Activated CD4-positive, alpha-beta T cell treated with anti-CD3 and anti-CD28 coated beads, Interleukin-2, amount 10 ng/mL, durations not matched to agents 7 days and 5 days (primary cell): Measurements from ENCODE around the gene GLS2. TPM values are rescaled to one million over a fixed set of nuclear protein-coding genes. Genes with fewer than 3 reads are reported as not detected.

Source experiments
- CTCF ChIA-PET: fragments of 350-600 bp; sonication (Branson Sonifier 250); formaldehyde crosslinking; loops from one replicate; lab custom pipeline; 2021; ENCODE audit warnings: antibody characterized with exemption; lab: Charles Lee
- POLR2A ChIA-PET: fragments of 350-600 bp; sonication (Branson Sonifier 250); formaldehyde crosslinking; loops from one replicate; lab custom pipeline; 2021; ENCODE audit warnings: antibody characterized with exemption; lab: Charles Lee
- DNase-seq: peaks from one replicate; pipeline ENCODE4 v3.0.0-alpha.2; 2020
- H3K27ac Mint-ChIP-seq: one replicate; pipeline ENCODE4 v1.8.0; 2021; ENCODE audit warnings: mild to moderate bottlenecking, moderate library complexity, mixed read lengths
- H3K27me3 Mint-ChIP-seq: one replicate; pipeline ENCODE4 v1.8.0; 2021; ENCODE audit warnings: mixed read lengths
- H3K36me3 Mint-ChIP-seq: one replicate; pipeline ENCODE4 v1.8.0; 2021; ENCODE audit warnings: low read depth, mixed read lengths
- H3K4me1 Mint-ChIP-seq: one replicate; pipeline ENCODE4 v1.8.0; 2021; ENCODE audit warnings: mixed read lengths
- H3K4me3 Mint-ChIP-seq: one replicate; pipeline ENCODE4 v1.8.0; 2021; ENCODE audit warnings: mild to moderate bottlenecking, moderate library complexity, mixed read lengths
- H3K9me3 Mint-ChIP-seq: one replicate; pipeline ENCODE4 v1.8.0; 2021; ENCODE audit warnings: mixed read lengths
- total RNA-seq, 2 experiments: library from RNA; stranded (reverse); gene quantifications; one replicate each; pipeline ENCODE4 v1.2.3, GENCODE V29; 2021

GLS2 gene
- total RNA-seq, 2 experiments from 2014 or later = 1.1 to 1.9 TPM

GRCh38 chr12:56484566-56484965 is 3.4 kb downstream of the GLS2 start:
- Mint-ChIP-seq H3K4me1 (peaks cover 17% of the 10 kb centered on the region), H3K4me3 (no peak overlapping the region), H3K27me3 (peaks cover 30% of the 10 kb centered on the region), H3K36me3 (peaks cover 5% of the 10 kb centered on the region), H3K27ac (no peak overlapping the region), H3K9me3 (no peaks in the 10 kb centered on the region)
- ChIA-PET CTCF (interaction anchor here (1.2 kb wide), 1 partner anchor 15 kb away, joined by 5 read pairs; no protein-coding TSS in a partner anchor), POLR2A (no interaction called here)
- DNase-seq = no peak

GRCh38 chr12:56479625-56480024 is 8.3 kb downstream of the GLS2 start:
- H3K4me1 Mint-ChIP-seq = no peaks in the 10 kb centered on the region
- H3K9me3 Mint-ChIP-seq = no peaks in the 10 kb centered on the region
- DNase-seq = no peak
- H3K27me3 Mint-ChIP-seq = no peaks in the 10 kb centered on the region
- H3K4me3 Mint-ChIP-seq = no peak overlapping the region
- peaks cover 3% of the 10 kb centered on the region for H3K36me3 Mint-ChIP-seq
- ChIA-PET POLR2A (no interaction called here), CTCF (interaction anchor here (1.3 to 1.9 kb wide), 2 partner anchors 8 to 10 kb away, joined by 5 to 6 read pairs; no protein-coding TSS in a partner anchor)
- no peak overlapping the region for H3K27ac Mint-ChIP-seq

DNA sequence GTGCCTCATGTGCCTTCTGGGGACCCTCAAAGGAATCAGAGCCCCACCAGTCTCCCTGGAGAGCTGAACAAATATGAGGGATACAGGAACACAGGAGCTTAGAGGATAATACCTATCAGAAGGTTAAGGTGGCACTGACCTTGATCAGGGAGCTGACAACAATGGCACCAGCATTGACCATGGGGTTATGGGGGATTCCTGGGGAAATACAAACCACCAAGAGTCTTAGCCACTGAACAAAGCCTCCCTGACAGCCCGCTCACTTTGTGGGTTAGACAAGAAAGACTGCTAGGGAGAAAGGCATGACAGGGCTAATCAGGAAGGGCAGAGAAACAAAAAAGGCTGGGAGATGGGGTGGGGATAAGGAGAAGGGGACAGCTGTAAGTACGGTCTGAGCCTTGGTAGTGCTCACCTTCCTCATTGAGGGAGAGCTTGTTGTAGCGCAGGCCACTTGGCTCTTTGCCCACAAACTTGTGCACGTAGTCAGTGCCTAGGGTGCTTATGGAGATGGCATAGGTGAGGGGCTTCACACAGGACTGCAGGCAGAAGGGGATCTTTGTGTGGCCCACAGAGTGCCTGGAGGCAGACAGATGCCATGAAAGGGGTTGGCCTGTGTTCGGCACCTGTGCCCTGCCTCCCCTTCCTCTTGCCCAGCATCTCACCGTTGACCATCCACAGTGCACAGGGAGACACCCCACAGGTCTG is 10.3 kb downstream of the GLS2 start:
- Mint-ChIP-seq H3K9me3 (no peaks in the 10 kb centered on the region), H3K27ac (no peak overlapping the region)

DNA sequence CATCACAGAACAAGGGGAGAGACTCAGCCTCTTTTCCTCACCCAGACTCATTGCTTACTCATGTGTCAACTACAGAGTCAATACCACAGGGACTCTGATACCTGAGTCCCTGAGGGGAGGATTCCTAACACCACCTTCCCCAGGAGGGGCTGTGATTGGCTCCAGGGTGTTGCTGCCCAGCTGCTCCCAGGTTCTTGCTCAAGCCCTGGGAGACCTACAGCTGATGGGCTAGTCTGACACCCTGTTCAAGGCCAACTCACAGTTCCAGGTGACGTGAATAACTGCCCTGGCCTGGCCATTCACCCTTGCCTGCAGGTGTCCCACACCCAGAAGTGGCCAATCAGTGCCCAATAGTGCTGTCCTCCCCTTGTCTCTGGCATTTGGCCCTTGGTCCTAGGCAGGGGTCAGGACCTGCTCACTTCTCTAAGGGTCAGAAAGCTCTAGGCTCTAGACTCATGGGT is 11.0 kb downstream of the GLS2 start:
- no peak overlapping the region for H3K27ac Mint-ChIP-seq
- no peaks in the 10 kb centered on the region for H3K9me3 Mint-ChIP-seq
- ChIA-PET CTCF (no interaction called here), POLR2A (no interaction called here)
- peaks cover 5% of the 10 kb centered on the region for H3K4me1 Mint-ChIP-seq
- H3K36me3 Mint-ChIP-seq = peaks cover 5% of the 10 kb centered on the region
- H3K27me3 Mint-ChIP-seq = no peaks in the 10 kb centered on the region
- H3K4me3 Mint-ChIP-seq = no peak overlapping the region
- DNase-seq = no peak

More for the DNA sequence above, 10.3 kb downstream of the GLS2 start:
- ChIA-PET CTCF (interaction anchor here (1.1 kb wide), 1 partner anchor 288 kb away, joined by 3 read pairs; the partner anchor contains the start of gene SMARCC2), POLR2A (no interaction called here)
- Mint-ChIP-seq H3K36me3 (peaks cover 5% of the 10 kb centered on the region), H3K4me3 (no peak overlapping the region), H3K4me1 (peaks cover 4% of the 10 kb centered on the region), H3K27me3 (no peaks in the 10 kb centered on the region)
- DNase-seq = no peak

- Mint-ChIP-seq H3K9me3 (no peaks in the 10 kb centered on the region), H3K4me3 (no peak overlapping the region), H3K4me1 (peaks cover 10% of the 10 kb centered on the region), H3K27me3 (no peaks in the 10 kb centered on the region), H3K27ac (no peak overlapping the region), H3K36me3 (peaks cover 5% of the 10 kb centered on the region)
- ChIA-PET POLR2A (no interaction called here), CTCF (interaction anchor here (0.6 kb wide), 2 partner anchors 62 to 1269 kb away, joined by 3 to 4 read pairs; partner anchors contain the start of gene TSPAN31)
- no peak for DNase-seq
Measured at GRCh38 chr12:56476143-56476542, 11.8 kb downstream of the GLS2 start.

DNA sequence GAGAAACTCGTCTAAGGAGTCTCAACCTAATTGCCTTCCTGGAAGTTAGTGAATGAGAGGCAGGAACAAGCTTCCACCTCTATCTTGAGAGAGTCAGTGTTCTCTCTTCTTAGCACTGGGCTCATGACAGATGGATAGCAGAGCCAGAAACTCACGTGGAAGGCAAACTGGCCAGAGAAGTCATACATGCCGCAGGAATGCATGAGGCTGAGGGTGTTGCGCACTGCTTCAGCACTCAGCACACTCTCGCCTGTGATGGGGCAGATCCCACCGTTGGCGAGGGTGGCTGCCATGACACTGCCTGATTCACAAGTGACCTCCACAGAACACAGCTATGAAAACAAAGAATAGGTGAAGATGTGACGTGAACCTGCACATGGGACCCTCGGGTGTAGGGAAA is 13.6 kb downstream of the GLS2 start:
- H3K27me3 Mint-ChIP-seq = no peaks in the 10 kb centered on the region
- ChIA-PET CTCF (interaction anchor here (2.5 kb wide), 1 partner anchor 10 kb away, joined by 14 read pairs; no protein-coding TSS in a partner anchor), POLR2A (interaction anchor here (0.7 kb wide), 1 partner anchor 115 kb away, joined by 3 read pairs; the partner anchor contains the start of gene STAT2)
- H3K4me1 Mint-ChIP-seq = peaks cover 17% of the 10 kb centered on the region
- H3K4me3 Mint-ChIP-seq = no peak overlapping the region
- no peak overlapping the region for H3K27ac Mint-ChIP-seq
- DNase-seq = no peak
- H3K9me3 Mint-ChIP-seq = no peaks in the 10 kb centered on the region
- peaks cover 8% of the 10 kb centered on the region for H3K36me3 Mint-ChIP-seq

GRCh38 chr12:56469007-56469930 is 18.7 kb downstream of the GLS2 start:
- Mint-ChIP-seq H3K9me3 (no peaks in the 10 kb centered on the region), H3K27ac (peak overlapping the region; percentile 98), H3K4me1 (peaks cover 30% of the 10 kb centered on the region), H3K36me3 (peaks cover 6% of the 10 kb centered on the region), H3K27me3 (no peaks in the 10 kb centered on the region), H3K4me3 (peak overlapping the region; percentile 88)
- POLR2A ChIA-PET = interaction anchor here (0.6 kb wide), 1 partner anchor 537 kb away, joined by 5 read pairs; no protein-coding TSS in a partner anchor
- DNase-seq = no peak
- CTCF ChIA-PET = interaction anchor here (0.7 to 2.0 kb wide), 7 partner anchors 11 to 153 kb away, joined by 3 to 6 read pairs (median 3); partner anchors contain the start of genes CNPY2 and GLS2

DNA sequence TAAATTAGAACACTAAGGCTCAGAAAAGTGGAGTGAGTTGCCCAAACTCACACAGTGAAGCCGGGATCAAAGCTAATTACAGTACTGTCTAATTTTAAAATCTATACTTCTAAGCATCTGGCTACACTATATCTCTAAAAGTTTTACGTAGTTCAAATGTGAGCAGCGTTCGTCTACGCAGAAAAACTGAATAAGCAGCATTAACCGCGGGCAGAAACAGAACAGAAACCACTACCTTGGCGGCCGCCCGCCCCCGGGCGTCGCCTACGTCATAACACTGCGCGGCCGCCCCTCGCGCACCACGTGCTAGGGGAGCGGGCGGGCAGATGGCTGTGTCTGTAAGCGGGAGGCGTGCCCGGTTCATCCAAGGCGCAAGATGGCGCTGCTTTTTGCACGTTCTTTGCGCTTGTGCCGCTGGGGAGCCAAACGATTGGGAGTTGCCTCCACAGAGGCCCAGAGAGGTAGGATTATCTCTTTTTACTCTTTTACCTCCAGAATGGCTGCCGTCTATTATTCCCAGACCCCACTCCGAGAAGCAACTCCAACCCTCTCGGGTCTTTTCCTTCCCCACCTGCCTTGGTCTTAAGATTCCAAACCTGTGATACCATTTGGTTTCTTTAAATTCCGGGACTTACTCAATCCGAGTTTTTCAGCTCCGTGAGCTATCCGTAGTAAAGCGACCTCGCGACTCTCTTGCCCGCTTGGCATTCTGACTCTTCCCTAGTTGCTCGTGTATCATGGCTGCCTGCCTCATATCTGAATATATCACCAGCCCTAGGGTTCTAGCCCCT is 19.6 kb downstream of the GLS2 start, which contains the start of gene SPRYD4:
TSS of gene SPRYD4 (plus strand) at position 363 of the 791 bp plus-strand sequence. CDS start at position 377, 14 bp downstream.
- peak within 1 kb of the TSS; percentile 98 for H3K27ac Mint-ChIP-seq
- H3K9me3 Mint-ChIP-seq = no peaks in the 10 kb centered on the region
- no peaks in the 10 kb centered on the region for H3K27me3 Mint-ChIP-seq

GRCh38 chr12:56462565-56462964 is 25.4 kb downstream of the GLS2 start:
- no peak for DNase-seq
- H3K4me1 Mint-ChIP-seq = peaks cover 13% of the 10 kb centered on the region
- ChIA-PET CTCF (interaction anchor here (2.7 to 5.0 kb wide), 3 partner anchors 11 to 273 kb away, joined by 10 to 38 read pairs (median 14); partner anchors contain the start of genes SMARCC2 and TIMELESS), POLR2A (no interaction called here)
- H3K36me3 Mint-ChIP-seq = no peaks in the 10 kb centered on the region
- no peaks in the 10 kb centered on the region for H3K9me3 Mint-ChIP-seq
- H3K27me3 Mint-ChIP-seq = no peaks in the 10 kb centered on the region
- H3K4me3 Mint-ChIP-seq = no peak overlapping the region
- H3K27ac Mint-ChIP-seq = no peak overlapping the region

More for the DNA sequence above, 19.6 kb downstream of the GLS2 start, which contains the start of gene SPRYD4:
- POLR2A ChIA-PET = interaction anchor here (0.6 kb wide), 1 partner anchor 117 kb away, joined by 4 read pairs; no protein-coding TSS in a partner anchor
- peak; percentile 95 for DNase-seq
- H3K4me1 Mint-ChIP-seq = peaks cover 30% of the 10 kb centered on the region
- CTCF ChIA-PET = interaction anchor here (1.5 to 1.8 kb wide), 3 partner anchors 10 to 153 kb away, joined by 3 to 6 read pairs (median 6); partner anchors contain the start of gene CNPY2
- peak within 1 kb of the TSS; percentile 88 for H3K4me3 Mint-ChIP-seq
- peaks cover 4% of the 10 kb centered on the region for H3K36me3 Mint-ChIP-seq

GRCh38 chr12:56461235-56462159 is 26.5 kb downstream of the GLS2 start:
- Mint-ChIP-seq H3K4me1 (peaks cover 8% of the 10 kb centered on the region), H3K4me3 (no peak overlapping the region), H3K36me3 (no peaks in the 10 kb centered on the region), H3K27me3 (no peaks in the 10 kb centered on the region), H3K9me3 (no peaks in the 10 kb centered on the region), H3K27ac (no peak overlapping the region)
- ChIA-PET CTCF (interaction anchor here (0.6 to 5.0 kb wide), 9 partner anchors 12 to 414 kb away, joined by 3 to 38 read pairs (median 4); partner anchors contain the start of genes ANKRD52, SMARCC2 and TIMELESS), POLR2A (no interaction called here)
- no peak for DNase-seq
